MM.1S (cell line): Measurements from ENCODE around the gene HECTD4.

Experiments
- EZH2 ChIP-seq: fragments of 300-600 bp; sonication (generic); optimal IDR thresholded peaks from 2 replicates; pipeline ENCODE3; 2017; ENCODE audit warnings: low read depth, mild to moderate bottlenecking, antibody characterized with exemption, low read length, mixed read lengths
- EZH2phosphoT487 ChIP-seq: fragments of 300-600 bp; sonication (generic); IDR thresholded peaks from 2 replicates; pipeline ENCODE4 v1.6.1; 2018; ENCODE audit warnings: antibody characterized with exemption, low read length
- TF ChIP-seq, protein P1 (sequence below): fragments of 300-600 bp; sonication (generic); IDR thresholded peaks from 2 replicates; pipeline ENCODE4 v1.5.1; 2016; ENCODE audit warnings: antibody characterized with exemption, low read length, mixed read lengths

DNA sequence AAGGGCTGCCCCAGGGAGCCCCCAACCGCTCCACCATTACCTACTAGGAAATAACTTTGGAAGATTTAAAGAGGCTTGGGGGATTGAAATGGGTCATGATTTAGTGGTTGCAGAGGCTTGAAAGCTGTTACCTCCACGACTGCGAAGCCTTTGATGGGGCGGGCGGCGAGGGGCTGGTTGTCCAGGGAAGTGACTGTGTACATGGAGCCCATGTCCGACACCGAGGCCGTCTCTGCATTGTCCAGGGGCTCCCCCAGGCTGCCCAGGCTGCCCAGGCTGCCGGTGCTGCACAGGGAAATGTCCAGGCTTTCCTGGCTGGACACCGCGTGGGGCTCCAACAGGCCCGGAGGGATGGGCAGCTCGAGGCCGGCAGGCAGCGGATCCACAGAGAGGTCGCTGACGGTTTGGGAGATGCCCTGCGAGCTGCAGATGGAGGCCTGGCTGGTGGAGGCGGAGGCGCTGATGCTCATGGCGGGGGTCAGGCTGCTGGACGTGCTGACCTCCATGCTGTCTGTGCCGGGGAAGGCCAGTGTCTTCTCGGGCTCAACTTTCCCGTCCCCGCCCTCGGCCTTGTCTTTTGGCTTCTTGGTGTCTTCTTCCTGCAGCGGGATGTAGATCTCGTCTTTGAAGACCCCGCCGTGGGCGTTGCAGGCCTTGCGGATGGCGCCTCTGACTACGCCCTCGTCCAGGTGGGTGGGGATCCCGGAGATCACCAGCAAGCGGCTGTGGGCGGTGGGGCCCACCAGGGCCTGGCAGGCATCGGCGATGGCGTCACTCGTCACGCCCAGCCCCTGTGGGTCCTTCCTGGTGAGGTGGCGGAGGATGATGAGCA lies 198.0 kb downstream of the HECTD4 start:
- TF ChIP-seq, protein P1, sequence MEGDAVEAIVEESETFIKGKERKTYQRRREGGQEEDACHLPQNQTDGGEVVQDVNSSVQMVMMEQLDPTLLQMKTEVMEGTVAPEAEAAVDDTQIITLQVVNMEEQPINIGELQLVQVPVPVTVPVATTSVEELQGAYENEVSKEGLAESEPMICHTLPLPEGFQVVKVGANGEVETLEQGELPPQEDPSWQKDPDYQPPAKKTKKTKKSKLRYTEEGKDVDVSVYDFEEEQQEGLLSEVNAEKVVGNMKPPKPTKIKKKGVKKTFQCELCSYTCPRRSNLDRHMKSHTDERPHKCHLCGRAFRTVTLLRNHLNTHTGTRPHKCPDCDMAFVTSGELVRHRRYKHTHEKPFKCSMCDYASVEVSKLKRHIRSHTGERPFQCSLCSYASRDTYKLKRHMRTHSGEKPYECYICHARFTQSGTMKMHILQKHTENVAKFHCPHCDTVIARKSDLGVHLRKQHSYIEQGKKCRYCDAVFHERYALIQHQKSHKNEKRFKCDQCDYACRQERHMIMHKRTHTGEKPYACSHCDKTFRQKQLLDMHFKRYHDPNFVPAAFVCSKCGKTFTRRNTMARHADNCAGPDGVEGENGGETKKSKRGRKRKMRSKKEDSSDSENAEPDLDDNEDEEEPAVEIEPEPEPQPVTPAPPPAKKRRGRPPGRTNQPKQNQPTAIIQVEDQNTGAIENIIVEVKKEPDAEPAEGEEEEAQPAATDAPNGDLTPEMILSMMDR, result no peak
- TF ChIP-seq EZH2phosphoT487 (no peak), EZH2 (no peak)
